ENCODE results near the gene NDUFS7.
"Not testable (repeated sequence)": the region's sequence is repeated elsewhere in the genome, so short reads cannot be mapped to it uniquely, and the experiment has no call there.

The NDUFS7 gene

GRCh38 chr19:1434040-1434366 lies 50.3 kb downstream of the NDUFS7 start:
- DNase-seq: no peak

- no peak for DNase-seq
Measured at GRCh38 chr19:1434577-1435060, 50.9 kb downstream of the NDUFS7 start.

- no peak for DNase-seq
Measured at GRCh38 chr19:1435378-1435989, 51.8 kb downstream of the NDUFS7 start.

- DNase-seq: no peak
Measured at GRCh38 chr19:1437609-1438008, 53.9 kb downstream of the NDUFS7 start.

GRCh38 chr19:1438035-1438932 lies 54.6 kb downstream of the NDUFS7 start, which contains the start of gene RPS15:
Gene RPS15 (plus strand): TSS chr19:1438396. CDS start chr19:1438426, 30 bp downstream.
- DNase-seq: peak; percentile 86 to 94

- no peak for DNase-seq
Measured at GRCh38 chr19:1438933-1439354, 55.2 kb downstream of the NDUFS7 start.

GRCh38 chr19:1439525-1440417 lies 56.1 kb downstream of the NDUFS7 start:
- not testable (repeated sequence) for DNase-seq

GRCh38 chr19:1440418-1440801 lies 56.7 kb downstream of the NDUFS7 start:
- DNase-seq: no peak

- DNase-seq: no peak
Measured at GRCh38 chr19:1441022-1441426, 57.3 kb downstream of the NDUFS7 start.

GRCh38 chr19:1441677-1442438 lies 58.2 kb downstream of the NDUFS7 start:
- no peak for DNase-seq
